Measurements from ENCODE around the gene PARD3. TPM values are rescaled to one million over a fixed set of nuclear protein-coding genes. Genes with fewer than 3 reads are reported as not detected.

The PARD3 gene
- total RNA-seq: 10 to 100 TPM; 41.7 to 48.8 TPM

DNA sequence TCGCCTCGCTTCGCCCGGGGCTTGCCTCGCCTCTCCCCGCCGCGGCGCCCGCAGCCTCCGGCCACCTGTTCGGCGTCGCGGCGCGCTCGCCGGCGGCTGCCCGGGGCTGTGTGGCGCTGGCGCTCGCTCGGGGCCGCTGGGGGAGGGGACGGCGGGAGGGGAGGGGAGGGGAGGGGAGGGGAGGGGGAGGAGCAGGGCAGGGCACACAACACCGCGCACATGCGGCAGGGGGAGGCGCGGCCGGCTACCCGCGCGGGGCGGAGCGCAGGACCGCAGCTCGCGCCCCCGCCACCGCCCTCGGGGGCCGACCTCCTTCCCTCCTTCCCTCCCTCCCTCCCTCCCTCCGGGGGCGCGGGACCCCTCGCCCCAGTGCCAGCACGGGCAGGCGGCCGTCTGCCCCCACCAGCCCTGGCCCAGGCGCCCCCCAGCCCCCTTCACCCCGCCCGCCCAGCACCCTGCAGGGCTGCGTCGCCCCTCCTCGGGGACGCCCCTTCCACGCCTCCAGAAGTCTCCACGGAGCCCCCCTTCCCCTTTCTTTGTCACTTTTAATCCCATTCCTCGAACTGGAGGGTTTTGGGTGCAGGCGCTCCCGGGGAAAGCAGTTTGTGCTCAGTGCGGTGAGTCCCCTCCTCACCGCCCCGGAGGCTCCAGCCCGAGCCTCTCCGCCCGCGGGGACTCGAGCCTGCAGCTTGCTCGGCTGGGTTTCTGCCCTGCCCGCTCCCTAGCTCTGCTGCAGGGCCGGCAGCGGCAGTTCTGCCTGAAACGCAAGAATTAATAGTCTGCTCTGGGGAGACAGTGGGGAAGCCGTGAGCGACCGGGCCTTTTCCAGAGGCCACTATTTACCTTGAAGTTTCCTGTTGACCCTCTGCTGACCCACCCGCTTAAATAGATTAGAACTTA lies at the start of gene PARD3:
Gene PARD3 (minus strand): TSS at position 112 of the 900 bp plus-strand sequence. CDS start 301 bp downstream, outside the sequence.
- peak within 1 kb of the TSS; percentile 76 for H3K27ac ChIP-seq
- H3K36me3 ChIP-seq: no peaks in the 10 kb centered on the region
- H3K4me3 ChIP-seq: peak within 1 kb of the TSS; percentile 92
- H3K9me3 ChIP-seq: no peaks in the 10 kb centered on the region
- peak; percentile 69 for DNase-seq
- intact Hi-C loops (cut with DNase I): loop anchor here (10.0 kb wide), 1 partner anchor 91 kb away; no protein-coding TSS in a partner anchor
- TF ChIP-seq, protein P1, sequence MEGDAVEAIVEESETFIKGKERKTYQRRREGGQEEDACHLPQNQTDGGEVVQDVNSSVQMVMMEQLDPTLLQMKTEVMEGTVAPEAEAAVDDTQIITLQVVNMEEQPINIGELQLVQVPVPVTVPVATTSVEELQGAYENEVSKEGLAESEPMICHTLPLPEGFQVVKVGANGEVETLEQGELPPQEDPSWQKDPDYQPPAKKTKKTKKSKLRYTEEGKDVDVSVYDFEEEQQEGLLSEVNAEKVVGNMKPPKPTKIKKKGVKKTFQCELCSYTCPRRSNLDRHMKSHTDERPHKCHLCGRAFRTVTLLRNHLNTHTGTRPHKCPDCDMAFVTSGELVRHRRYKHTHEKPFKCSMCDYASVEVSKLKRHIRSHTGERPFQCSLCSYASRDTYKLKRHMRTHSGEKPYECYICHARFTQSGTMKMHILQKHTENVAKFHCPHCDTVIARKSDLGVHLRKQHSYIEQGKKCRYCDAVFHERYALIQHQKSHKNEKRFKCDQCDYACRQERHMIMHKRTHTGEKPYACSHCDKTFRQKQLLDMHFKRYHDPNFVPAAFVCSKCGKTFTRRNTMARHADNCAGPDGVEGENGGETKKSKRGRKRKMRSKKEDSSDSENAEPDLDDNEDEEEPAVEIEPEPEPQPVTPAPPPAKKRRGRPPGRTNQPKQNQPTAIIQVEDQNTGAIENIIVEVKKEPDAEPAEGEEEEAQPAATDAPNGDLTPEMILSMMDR (IDR thresholded peaks at IDR 0.05): no peak
- H3K27me3 ChIP-seq: no peaks in the 10 kb centered on the region
- H3K4me1 ChIP-seq: peaks cover 7% of the 10 kb centered on the region
- peak within 1 kb of the TSS; percentile 69 to 84 for H3K9ac ChIP-seq (ENCODE audit: low read depth in 2 of 2, low read length in 2 of 2)

GRCh38 chr10:34864149-34865067 lies 49.3 kb upstream of the PARD3 start:
- Histone ChIP-seq H3K9me3 (no peaks in the 10 kb centered on the region), H3K36me3 (no peaks in the 10 kb centered on the region), H3K9ac (ENCODE audit: low read depth in 2 of 2, low read length in 2 of 2) (no peak overlapping the region), H3K4me3 (no peak overlapping the region), H3K27me3 (no peaks in the 10 kb centered on the region), H3K4me1 (peaks cover 19% of the 10 kb centered on the region), H3K27ac (peak overlapping the region; percentile 65)
- TF ChIP-seq, protein P1 (IDR thresholded peaks at IDR 0.05): no peak
- intact Hi-C loops (cut with DNase I): no loop called here
- DNase-seq: no peak

- H3K36me3 ChIP-seq: no peaks in the 10 kb centered on the region
- TF ChIP-seq, protein P1 (IDR thresholded peaks at IDR 0.05): no peak
- no peaks in the 10 kb centered on the region for H3K27me3 ChIP-seq
- H3K9ac ChIP-seq (ENCODE audit: low read depth in 2 of 2, low read length in 2 of 2): no peak overlapping the region
- intact Hi-C loops (cut with DNase I): no loop called here
- H3K9me3 ChIP-seq: no peaks in the 10 kb centered on the region
- peak; percentile 66 for DNase-seq
- peaks cover 19% of the 10 kb centered on the region for H3K4me1 ChIP-seq
- peak overlapping the region; percentile 65 for H3K27ac ChIP-seq
- H3K4me3 ChIP-seq: no peak overlapping the region
Observed at GRCh38 chr10:34862892-34863291, 47.8 kb upstream of the PARD3 start.

- Histone ChIP-seq H3K27me3 (no peaks in the 10 kb centered on the region), H3K4me1 (peaks cover 19% of the 10 kb centered on the region), H3K36me3 (no peaks in the 10 kb centered on the region), H3K4me3 (no peak overlapping the region), H3K9ac (ENCODE audit: low read depth in 2 of 2, low read length in 2 of 2) (peak overlapping the region in 1 of 2 donors; percentile 35), H3K27ac (peak overlapping the region; percentile 65), H3K9me3 (no peaks in the 10 kb centered on the region)
- TF ChIP-seq, protein P1 (IDR thresholded peaks at IDR 0.05): no peak
- intact Hi-C loops (cut with DNase I): no loop called here
- peak; percentile 88 for DNase-seq
Observed at GRCh38 chr10:34861293-34862021, 46.4 kb upstream of the PARD3 start.

DNA sequence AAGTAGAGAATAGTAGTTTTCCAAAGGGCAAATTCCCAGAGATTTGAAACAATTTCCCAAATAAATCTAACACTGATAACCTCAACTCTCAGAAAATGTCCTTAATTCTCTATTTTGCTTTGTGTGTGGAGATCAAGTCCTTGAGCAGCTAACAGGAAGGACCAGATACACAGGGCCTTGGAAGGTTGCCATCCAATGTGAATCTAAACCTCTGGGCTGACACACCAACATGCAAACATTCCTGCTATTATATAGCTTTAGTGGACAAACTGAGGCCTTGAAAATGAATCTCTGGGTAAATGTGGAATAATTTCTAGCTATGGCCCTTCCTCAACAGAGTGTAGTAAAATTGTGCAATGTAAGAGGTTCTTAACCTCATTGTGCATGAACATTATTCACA lies 44.1 kb upstream of the PARD3 start:
- Histone ChIP-seq H3K4me1 (peaks cover 19% of the 10 kb centered on the region), H3K36me3 (no peaks in the 10 kb centered on the region), H3K27me3 (no peaks in the 10 kb centered on the region), H3K27ac (no peak overlapping the region), H3K9ac (ENCODE audit: low read depth in 2 of 2, low read length in 2 of 2) (no peak overlapping the region), H3K4me3 (no peak overlapping the region), H3K9me3 (no peaks in the 10 kb centered on the region)
- peak; percentile 58 for DNase-seq
- TF ChIP-seq, protein P1 (IDR thresholded peaks at IDR 0.05): no peak
- intact Hi-C loops (cut with DNase I): no loop called here

All from colonic mucosa (tissue), 4 donors.